ENCODE data around the gene SYT9.

GRCh38 chr11:7430496-7430895 lies 178.8 kb downstream of the SYT9 start:
- TF ChIP-seq CTCF (IDR thresholded peaks at IDR 0.05; ENCODE audit: low read depth, low read length, poor library complexity, severe bottlenecking) = no peak
- no peak for TF ChIP-seq EZH2phosphoT487 (IDR thresholded peaks at IDR 0.05; ENCODE audit: borderline replicate concordance, low read length)
